Stimulated activated naive CD8-positive, alpha-beta T cell treated with anti-CD3 and anti-CD28 coated beads, Interleukin-15, Interleukin-2, amounts not matched to agents 100 U/mL and 50 U/mL, for 24 hours (primary cell): ENCODE data around the gene NUPR1.
"Not testable (repeated sequence)": the region's sequence is repeated elsewhere in the genome, so short reads cannot be mapped to it uniquely, and the experiment has no call there.

Experiments
- ATAC-seq: fragments of 150-1000 bp; cut with Tn5 transposase; one replicate; pipeline ENCODE4 v1.10.0; 2021
- DNase-seq: peaks from one replicate; pipeline ENCODE4 v3.0.0; 2021

Gene NUPR1

GRCh38 chr16:28527100-28527785, 11.5 kb downstream of the NUPR1 start:
- ATAC-seq, DNase-seq: not testable (repeated sequence)

- ATAC-seq (no peak), DNase-seq (no peak)
Observed at GRCh38 chr16:28526201-28527099, 12.3 kb downstream of the NUPR1 start.

- no peak for DNase-seq
- no peak for ATAC-seq
Observed at GRCh38 chr16:28524681-28525171, 14.0 kb downstream of the NUPR1 start.

- ATAC-seq (no peak), DNase-seq (no peak)
Observed at GRCh38 chr16:28522792-28523191, 16.0 kb downstream of the NUPR1 start.

- no peak for DNase-seq
- no peak for ATAC-seq
Observed at GRCh38 chr16:28521436-28521835, 17.3 kb downstream of the NUPR1 start.

GRCh38 chr16:28520672-28521071, 18.1 kb downstream of the NUPR1 start:
- no peak for DNase-seq
- ATAC-seq, result no peak

GRCh38 chr16:28514246-28514645, 24.5 kb downstream of the NUPR1 start:
- no peak for ATAC-seq
- no peak for DNase-seq

- ATAC-seq (no peak), DNase-seq (no peak)
Observed at GRCh38 chr16:28513484-28514181, 25.1 kb downstream of the NUPR1 start.

- ATAC-seq (no peak), DNase-seq (no peak)
Observed at GRCh38 chr16:28511801-28512789, 26.7 kb downstream of the NUPR1 start.

GRCh38 chr16:28511031-28511430, 27.7 kb downstream of the NUPR1 start:
- ATAC-seq (no peak), DNase-seq (no peak)

- ATAC-seq (no peak), DNase-seq (no peak)
Observed at GRCh38 chr16:28505489-28506137, 33.2 kb downstream of the NUPR1 start.

GRCh38 chr16:28504707-28505404, 33.9 kb downstream of the NUPR1 start:
- ATAC-seq (no peak), DNase-seq (no peak)

- DNase-seq (no peak), ATAC-seq (no peak)
Observed at GRCh38 chr16:28503470-28504259, 35.1 kb downstream of the NUPR1 start.

- ATAC-seq (no peak), DNase-seq (no peak)
Observed at GRCh38 chr16:28502290-28502689, 36.5 kb downstream of the NUPR1 start.

GRCh38 chr16:28501258-28502232, 37.2 kb downstream of the NUPR1 start:
- no peak for ATAC-seq
- no peak for DNase-seq

GRCh38 chr16:28500476-28501180, 38.1 kb downstream of the NUPR1 start:
- not testable (repeated sequence) for ATAC-seq, DNase-seq

GRCh38 chr16:28499854-28500253, 38.9 kb downstream of the NUPR1 start:
- ATAC-seq, result no peak
- DNase-seq, result no peak
